Astrocyte (in vitro differentiated cells and primary cell): Measurements from ENCODE around the gene KDR. TPM values are rescaled to one million over a fixed set of nuclear protein-coding genes. Genes with fewer than 3 reads are reported as not detected.

ENCODE experiments used
- DNase-seq: peaks from one replicate; pipeline ENCODE4 v3.0.0-alpha.2; 2010; ENCODE audit warnings: low read depth
- FAIRE-seq: peaks from 2 replicates; lab custom pipeline; 2011; peaks lifted over from hg19 to GRCh38; lab: Jason Lieb, UNC
- H2AFZ ChIP-seq: 2 replicates; pipeline ENCODE4 v1.6.0; 2012; ENCODE audit warnings: low read depth, low read length, inconsistent platforms
- H3K27ac ChIP-seq: 2 replicates; pipeline ENCODE4 v1.5.1; 2011; ENCODE audit warnings: low read depth, low read length, inconsistent platforms
- H3K27me3 ChIP-seq: 2 replicates; pipeline ENCODE4 v1.6.0; 2011; ENCODE audit warnings: low read length, inconsistent platforms; ENCODE audit not compliant: insufficient read depth
- H3K36me3 ChIP-seq: 2 replicates; pipeline ENCODE4 v1.5.1; 2011; ENCODE audit warnings: low read length, inconsistent platforms; ENCODE audit not compliant: insufficient read depth
- H3K4me1 ChIP-seq: 2 replicates; pipeline ENCODE4 v1.5.1; 2011; ENCODE audit warnings: low read length, inconsistent platforms; ENCODE audit not compliant: insufficient read depth
- H3K4me2 ChIP-seq: 2 replicates; pipeline ENCODE4 v1.6.0; 2012; ENCODE audit warnings: low read length, inconsistent platforms
- H3K4me3 ChIP-seq: 2 replicates; pipeline ENCODE4 v1.5.1; 2011; ENCODE audit warnings: low read depth, mild to moderate bottlenecking, low read length, inconsistent platforms; ENCODE audit not compliant: insufficient read depth
- H3K79me2 ChIP-seq: 2 replicates; pipeline ENCODE4 v1.6.0; 2012; ENCODE audit warnings: mild to moderate bottlenecking, low read length, inconsistent platforms; ENCODE audit not compliant: insufficient read depth
- H3K9ac ChIP-seq: 2 replicates; pipeline ENCODE4 v1.6.0; 2012; ENCODE audit warnings: mild to moderate bottlenecking, low read length, inconsistent platforms
- H3K9me3 ChIP-seq: 2 replicates; pipeline ENCODE4 v1.5.1; 2012; ENCODE audit warnings: low read depth, mild to moderate bottlenecking, low read length, inconsistent platforms; ENCODE audit not compliant: insufficient read depth
- H4K20me1 ChIP-seq: 2 replicates; pipeline ENCODE4 v1.6.0; 2012; ENCODE audit warnings: low read length, inconsistent platforms; ENCODE audit not compliant: insufficient read depth
- H3K27ac Mint-ChIP-seq: one replicate; pipeline ENCODE4 v1.8.0; 2021; ENCODE audit warnings: mild to moderate bottlenecking, mixed read lengths; ENCODE audit not compliant: unreplicated experiment
- H3K27me3 Mint-ChIP-seq: one replicate; pipeline ENCODE4 v1.8.0; 2021; ENCODE audit warnings: low read depth, mixed read lengths; ENCODE audit not compliant: unreplicated experiment
- H3K36me3 Mint-ChIP-seq: one replicate; pipeline ENCODE4 v1.8.0; 2021; ENCODE audit warnings: low read depth, mixed read lengths; ENCODE audit not compliant: unreplicated experiment
- H3K4me1 Mint-ChIP-seq: one replicate; pipeline ENCODE4 v1.8.0; 2021; ENCODE audit warnings: low read depth, mixed read lengths; ENCODE audit not compliant: unreplicated experiment
- H3K4me3 Mint-ChIP-seq: one replicate; pipeline ENCODE4 v1.8.0; 2021; ENCODE audit warnings: mild to moderate bottlenecking, moderate library complexity, mixed read lengths; ENCODE audit not compliant: unreplicated experiment
- H3K9me3 Mint-ChIP-seq: one replicate; pipeline ENCODE4 v1.8.0; 2021; ENCODE audit warnings: mild to moderate bottlenecking, mixed read lengths; ENCODE audit not compliant: unreplicated experiment
- CTCF ChIP-seq: IDR thresholded peaks from 2 replicates; pipeline ENCODE4 v1.5.1; 2011; ENCODE audit warnings: low read depth, mild to moderate bottlenecking, inconsistent platforms, low read length, moderate library complexity; ENCODE audit not compliant: insufficient read depth
- EZH2 ChIP-seq: IDR thresholded peaks from 2 replicates; pipeline ENCODE4 v1.6.1; 2012; ENCODE audit warnings: mild to moderate bottlenecking, low read length, inconsistent platforms; ENCODE audit not compliant: insufficient read depth
- total RNA-seq: library from RNA; stranded (reverse); gene quantifications from 2 replicates; pipeline ENCODE4 v1.2.1, GENCODE V29; 2021

The KDR gene
- total RNA-seq, 1 donor from 2014 or later: 2.5 TPM

- Mint-ChIP-seq H3K27ac (no peak overlapping the region), H3K4me3 (no peak overlapping the region), H3K36me3 (no peaks in the 10 kb centered on the region), H3K9me3 (no peaks in the 10 kb centered on the region), H3K27me3 (no peaks in the 10 kb centered on the region), H3K4me1 (no peaks in the 10 kb centered on the region)
- H3K9ac ChIP-seq: no peak overlapping the region
- TF ChIP-seq CTCF (no peak), EZH2 (no peak)
- no peaks in the 10 kb centered on the region for H3K27me3 ChIP-seq
- no peaks in the 10 kb centered on the region for H3K36me3 ChIP-seq
- H3K4me1 ChIP-seq: no peaks in the 10 kb centered on the region
- H3K4me3 ChIP-seq: no peak overlapping the region
- no peak overlapping the region for H3K27ac ChIP-seq
- no peak overlapping the region for H2AFZ ChIP-seq
- H3K9me3 ChIP-seq: no peaks in the 10 kb centered on the region
- H4K20me1 ChIP-seq: no peaks in the 10 kb centered on the region
- DNase-seq: no peak
- no peaks in the 10 kb centered on the region for H3K79me2 ChIP-seq
- peak; percentile 34 for FAIRE-seq
- no peak overlapping the region for H3K4me2 ChIP-seq
These were observed 26.8 kb downstream of the KDR start for GRCh38 chr4:55098456-55099204.

GRCh38 chr4:55096619-55097018, 28.8 kb downstream of the KDR start:
- Histone ChIP-seq H2AFZ (no peak overlapping the region), H3K4me3 (no peak overlapping the region), H3K4me2 (no peak overlapping the region), H4K20me1 (no peaks in the 10 kb centered on the region), H3K79me2 (no peaks in the 10 kb centered on the region), H3K27ac (no peak overlapping the region), H3K4me1 (no peaks in the 10 kb centered on the region), H3K9ac (no peak overlapping the region), H3K36me3 (no peaks in the 10 kb centered on the region), H3K9me3 (no peaks in the 10 kb centered on the region), H3K27me3 (no peaks in the 10 kb centered on the region)
- Mint-ChIP-seq H3K36me3 (no peaks in the 10 kb centered on the region), H3K27me3 (no peaks in the 10 kb centered on the region), H3K4me3 (no peak overlapping the region), H3K4me1 (no peaks in the 10 kb centered on the region), H3K9me3 (no peaks in the 10 kb centered on the region), H3K27ac (no peak overlapping the region)
- no peak for TF ChIP-seq EZH2
- TF ChIP-seq CTCF: no peak
- FAIRE-seq (no peak), DNase-seq (no peak)

GRCh38 chr4:55096045-55096444, 29.4 kb downstream of the KDR start:
- no peak overlapping the region for H3K4me3 Mint-ChIP-seq
- no peak for FAIRE-seq
- no peaks in the 10 kb centered on the region for H3K36me3 Mint-ChIP-seq

More at GRCh38 chr4:55096045-55096444, 29.4 kb downstream of the KDR start:
- no peaks in the 10 kb centered on the region for H3K9me3 Mint-ChIP-seq
- Histone ChIP-seq H3K9me3 (no peaks in the 10 kb centered on the region), H3K4me1 (no peaks in the 10 kb centered on the region), H3K27ac (no peak overlapping the region), H4K20me1 (no peaks in the 10 kb centered on the region), H3K27me3 (no peaks in the 10 kb centered on the region), H3K36me3 (no peaks in the 10 kb centered on the region), H3K4me2 (no peak overlapping the region), H2AFZ (no peak overlapping the region), H3K9ac (no peak overlapping the region), H3K4me3 (no peak overlapping the region), H3K79me2 (no peaks in the 10 kb centered on the region)
- H3K27ac Mint-ChIP-seq: no peak overlapping the region
- no peaks in the 10 kb centered on the region for H3K4me1 Mint-ChIP-seq
- no peak for DNase-seq
- no peaks in the 10 kb centered on the region for H3K27me3 Mint-ChIP-seq
- TF ChIP-seq EZH2 (no peak), CTCF (no peak)
